Measurements from ENCODE around the gene GNRH2.

GRCh38 chr20:3084986-3085360 lies 41.6 kb downstream of the GNRH2 start:
- TF ChIP-seq CTCF (conservative IDR thresholded peaks at IDR 0.05) (no peak), ZFX (IDR thresholded peaks at IDR 0.05) (no peak)

All from C4-2B (cell line).